22Rv1 (cell line): ENCODE data around the gene ZRANB3.

Experiments used
- ZFX ChIP-seq: fragments of 450-650 bp; IDR thresholded peaks from 2 replicates; pipeline ENCODE4 v1.6.1; 2017; ENCODE audit warnings: antibody characterized with exemption, borderline replicate concordance
- TF ChIP-seq, protein P1 (sequence below): fragments of 450-650 bp; IDR thresholded peaks from 2 replicates; pipeline ENCODE4 v1.5.1; 2017; ENCODE audit warnings: mild to moderate bottlenecking

- TF ChIP-seq, protein P1, sequence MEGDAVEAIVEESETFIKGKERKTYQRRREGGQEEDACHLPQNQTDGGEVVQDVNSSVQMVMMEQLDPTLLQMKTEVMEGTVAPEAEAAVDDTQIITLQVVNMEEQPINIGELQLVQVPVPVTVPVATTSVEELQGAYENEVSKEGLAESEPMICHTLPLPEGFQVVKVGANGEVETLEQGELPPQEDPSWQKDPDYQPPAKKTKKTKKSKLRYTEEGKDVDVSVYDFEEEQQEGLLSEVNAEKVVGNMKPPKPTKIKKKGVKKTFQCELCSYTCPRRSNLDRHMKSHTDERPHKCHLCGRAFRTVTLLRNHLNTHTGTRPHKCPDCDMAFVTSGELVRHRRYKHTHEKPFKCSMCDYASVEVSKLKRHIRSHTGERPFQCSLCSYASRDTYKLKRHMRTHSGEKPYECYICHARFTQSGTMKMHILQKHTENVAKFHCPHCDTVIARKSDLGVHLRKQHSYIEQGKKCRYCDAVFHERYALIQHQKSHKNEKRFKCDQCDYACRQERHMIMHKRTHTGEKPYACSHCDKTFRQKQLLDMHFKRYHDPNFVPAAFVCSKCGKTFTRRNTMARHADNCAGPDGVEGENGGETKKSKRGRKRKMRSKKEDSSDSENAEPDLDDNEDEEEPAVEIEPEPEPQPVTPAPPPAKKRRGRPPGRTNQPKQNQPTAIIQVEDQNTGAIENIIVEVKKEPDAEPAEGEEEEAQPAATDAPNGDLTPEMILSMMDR: no peak
- TF ChIP-seq ZFX: no peak
Measured at GRCh38 chr2:135096665-135097446, 434.2 kb downstream of the ZRANB3 start.
